Vagina (tissue), 2 donors: ENCODE measurements around the gene RIT2.

Source experiments
- CTCF ChIP-seq, 3 experiments: fragments of 450-650 bp in 2 of 3; fragments of 200-600 bp in 1 of 3; sonication (generic) in 1 of 3; IDR thresholded peaks; one replicate each; pipeline ENCODE4 v1.5.1; 2017 to 2019; ENCODE audit warnings: antibody characterized with exemption in 3 of 3, mild to moderate bottlenecking in 2 of 3, moderate library complexity in 2 of 3
- POLR2AphosphoS5 ChIP-seq, 2 donors: sonication (generic); formaldehyde crosslinking; IDR thresholded peaks; one replicate each; pipeline ENCODE4 v1.9.0; 2017; ENCODE audit warnings: antibody characterized with exemption in 2 of 2, mild to moderate bottlenecking in 2 of 2, low read depth in 1 of 2; ENCODE audit not compliant: insufficient read depth in 1 of 2

GRCh38 chr18:42941860-42942259, 173.6 kb downstream of the RIT2 start:
- TF ChIP-seq POLR2AphosphoS5 (IDR thresholded peaks at IDR 0.05; ENCODE audit: insufficient read depth in 1 of 2, low read depth in 1 of 2) (no peak), CTCF (IDR thresholded peaks at IDR 0.05) (no peak)
